H1 (cell line): Measurements from ENCODE around the gene MAGI1. TPM values are rescaled to one million over a fixed set of nuclear protein-coding genes. Genes with fewer than 3 reads are reported as not detected.

Experiments used
- CTCF ChIA-PET: fragments of 300-600 bp; sonication (Branson Sonifier 250); formaldehyde crosslinking; loops from one replicate; lab custom pipeline; 2021; ENCODE audit not compliant: partially characterized antibody; lab: Charles Lee
- POLR2A ChIA-PET: fragments of 300-600 bp; sonication (Branson Sonifier 250); formaldehyde crosslinking; loops from one replicate; lab custom pipeline; 2021; ENCODE audit warnings: inconsistent platforms; ENCODE audit not compliant: partially characterized antibody; lab: Charles Lee
- DNase-seq, 2 experiments: peaks; one replicate each; pipeline versions ENCODE4 v3.0.0 to v3.0.0-alpha.2; 2010 to 2022; ENCODE audit warnings: low spot score in 2 of 2, low read depth in 1 of 2, mixed read lengths in 1 of 2
- FAIRE-seq: peaks from 2 replicates; lab custom pipeline; 2011; peaks lifted over from hg19 to GRCh38; lab: Jason Lieb, UNC
- H2AFZ ChIP-seq: 2 replicates; pipeline ENCODE4 v1.8.1; 2012; ENCODE audit warnings: low read length, inconsistent platforms
- H2AK5ac ChIP-seq: 2 replicates; pipeline ENCODE4 v1.6.1; 2013; ENCODE audit warnings: low read depth, low read length
- H2BK120ac ChIP-seq: replicated peaks from 2 replicates; pipeline ENCODE3; 2013; ENCODE audit warnings: low read depth, low read length, inconsistent platforms
- H2BK12ac ChIP-seq: 2 replicates; pipeline ENCODE4 v1.6.1; 2013; ENCODE audit warnings: low read depth, low read length
- H2BK15ac ChIP-seq: 2 replicates; pipeline ENCODE4 v1.6.1; 2013; ENCODE audit warnings: low read length
- H2BK20ac ChIP-seq: 2 replicates; pipeline ENCODE4 v1.6.1; 2013; ENCODE audit warnings: low read length
- H2BK5ac ChIP-seq: 2 replicates; pipeline ENCODE4 v1.6.1; 2013; ENCODE audit warnings: low read depth, low read length
- H3K14ac ChIP-seq: 2 replicates; pipeline ENCODE4 v1.6.1; 2013; ENCODE audit warnings: inconsistent platforms; ENCODE audit not compliant: insufficient read length
- H3K18ac ChIP-seq: 2 replicates; pipeline ENCODE4 v1.6.1; 2013; ENCODE audit warnings: low read length; ENCODE audit errors: extremely low read depth
- H3K23ac ChIP-seq: 2 replicates; pipeline ENCODE4 v1.6.1; 2013; ENCODE audit warnings: inconsistent platforms; ENCODE audit not compliant: insufficient read length
- H3K23me2 ChIP-seq: 2 replicates; pipeline ENCODE4 v1.6.1; 2013; ENCODE audit warnings: low read depth, low read length
- H3K27ac ChIP-seq: 2 replicates; pipeline ENCODE4 v1.6.1; 2011; ENCODE audit warnings: low read depth, low read length, inconsistent platforms
- H3K27me3 ChIP-seq, 4 experiments: replicated peaks in 1 of 4; 1 replicate in 1 of 4; 2 replicates in 3 of 4; pipeline versions ENCODE4 v1.6.1 to v1.8.1; 2011 to 2013; ENCODE audit warnings: low read length in 3 of 4, mild to moderate bottlenecking in 3 of 4, inconsistent platforms in 2 of 4, mixed read lengths in 2 of 4, moderate library complexity in 1 of 4; ENCODE audit not compliant: control insufficient read depth in 3 of 4, insufficient read depth in 3 of 4; ENCODE audit errors: extremely low read depth in 1 of 4
- H3K36me3 ChIP-seq, 4 experiments: 2 replicates each; pipeline versions ENCODE4 v1.6.1 to v1.8.1; 2011 to 2013; ENCODE audit warnings: mild to moderate bottlenecking in 4 of 4, low read length in 3 of 4, moderate library complexity in 2 of 4, control low read depth in 1 of 4, inconsistent platforms in 1 of 4; ENCODE audit not compliant: insufficient read depth in 4 of 4, control insufficient read depth in 2 of 4
- H3K4ac ChIP-seq: replicated peaks from 2 replicates; pipeline ENCODE3; 2013; ENCODE audit warnings: low read length, low read depth, mixed read lengths, inconsistent platforms; ENCODE audit not compliant: insufficient read length
- H3K4me1 ChIP-seq, 4 experiments: replicated peaks in 1 of 4; 1 replicate in 1 of 4; 2 replicates in 3 of 4; pipeline versions ENCODE4 v1.6.1 to v1.8.1; 2011 to 2013; ENCODE audit warnings: low read length in 3 of 4, inconsistent platforms in 2 of 4, mixed read lengths in 1 of 4; ENCODE audit not compliant: insufficient read depth in 4 of 4, control insufficient read depth in 3 of 4
- H3K4me2 ChIP-seq, 2 experiments: 2 replicates each; pipeline versions ENCODE4 v1.6.1 to v1.8.1; 2011 to 2013; ENCODE audit warnings: low read depth in 2 of 2, low read length in 2 of 2, control low read depth in 1 of 2, inconsistent platforms in 1 of 2, mild to moderate bottlenecking in 1 of 2; ENCODE audit not compliant: insufficient read depth in 1 of 2
- H3K4me3 ChIP-seq, 4 experiments: fragments of 200-600, 300-600 bp in 1 of 4; sonication (generic), shearing (Covaris generic), sonication (Bioruptor Twin) in 1 of 4; 2 replicates each; pipeline versions ENCODE4 v1.5.1 to v1.8.1; 2011 to 2016; ENCODE audit warnings: low read length in 4 of 4, low read depth in 3 of 4, control low read depth in 2 of 4, inconsistent platforms in 2 of 4, mild to moderate bottlenecking in 2 of 4, mixed read lengths in 1 of 4, moderate library complexity in 1 of 4; ENCODE audit not compliant: insufficient read depth in 2 of 4; ENCODE audit errors: extremely low read depth in 1 of 4
- H3K56ac ChIP-seq: replicated peaks from 2 replicates; pipeline ENCODE3; 2013; ENCODE audit warnings: low read depth, mild to moderate bottlenecking, mixed read lengths, low read length, inconsistent platforms; ENCODE audit not compliant: insufficient read length
- H3K79me1 ChIP-seq: 2 replicates; pipeline ENCODE4 v1.6.1; 2013; ENCODE audit warnings: low read depth, low read length, control low read depth
- H3K79me2 ChIP-seq, 2 experiments: 2 replicates each; pipeline versions ENCODE4 v1.6.1 to v1.8.1; 2012 to 2013; ENCODE audit warnings: low read length in 2 of 2, mild to moderate bottlenecking in 2 of 2, inconsistent platforms in 1 of 2; ENCODE audit not compliant: insufficient read depth in 2 of 2, control insufficient read depth in 1 of 2
- H3K9ac ChIP-seq, 4 experiments: replicated peaks in 1 of 4; 1 replicate in 1 of 4; 2 replicates in 3 of 4; pipeline versions ENCODE4 v1.6.1 to v1.8.1; 2011 to 2013; ENCODE audit warnings: low read depth in 3 of 4, low read length in 3 of 4, control low read depth in 2 of 4, mild to moderate bottlenecking in 2 of 4, moderate library complexity in 2 of 4, inconsistent platforms in 1 of 4; ENCODE audit errors: extremely low read depth in 1 of 4
- H3K9me3 ChIP-seq, 2 experiments: 2 replicates each; pipeline versions ENCODE4 v1.6.1 to v1.8.1; 2012 to 2013; ENCODE audit warnings: mild to moderate bottlenecking in 2 of 2, moderate library complexity in 2 of 2, control low read depth in 1 of 2, inconsistent platforms in 1 of 2, low read depth in 1 of 2, low read length in 1 of 2, mixed read lengths in 1 of 2; ENCODE audit not compliant: insufficient read depth in 2 of 2
- H4K20me1 ChIP-seq, 2 experiments: replicated peaks in 1 of 2; 2 replicates each; pipeline versions ENCODE3 to v1.8.1; 2011 to 2013; ENCODE audit warnings: inconsistent platforms in 2 of 2, low read length in 2 of 2, mild to moderate bottlenecking in 1 of 2; ENCODE audit not compliant: insufficient read depth in 2 of 2, control insufficient read depth in 1 of 2
- H4K5ac ChIP-seq: 2 replicates; pipeline ENCODE4 v1.6.1; 2013; ENCODE audit warnings: low read length, low read depth, mixed read lengths, inconsistent platforms; ENCODE audit not compliant: insufficient read length
- H4K8ac ChIP-seq: 2 replicates; pipeline ENCODE4 v1.8.0; 2013; ENCODE audit warnings: mild to moderate bottlenecking, moderate library complexity, low read length, inconsistent platforms; ENCODE audit not compliant: insufficient read depth; ENCODE audit errors: extremely low read depth
- H4K91ac ChIP-seq: replicated peaks from 2 replicates; pipeline ENCODE3; 2013; ENCODE audit warnings: low read length, mixed read lengths, inconsistent platforms; ENCODE audit not compliant: insufficient read length
- BCL11A ChIP-seq, 2 experiments: IDR thresholded peaks; one replicate each; pipeline ENCODE4 v1.6.1; 2011; ENCODE audit warnings: low read depth in 2 of 2, low read length in 2 of 2, mild to moderate bottlenecking in 2 of 2
- FOSL1 ChIP-seq: IDR thresholded peaks from 2 replicates; pipeline ENCODE4 v1.6.1; 2011; ENCODE audit warnings: mild to moderate bottlenecking, low read depth, low read length, moderate library complexity; ENCODE audit not compliant: insufficient read depth
- HDAC2 ChIP-seq, 2 experiments: fragments of 300-600 bp in 1 of 2; sonication (generic) in 1 of 2; IDR thresholded peaks; 2 replicates each; pipeline ENCODE4 v1.6.1; 2011 to 2012; ENCODE audit warnings: low read depth in 2 of 2, low read length in 2 of 2, mild to moderate bottlenecking in 2 of 2, moderate library complexity in 2 of 2, borderline replicate concordance in 1 of 2, inconsistent platforms in 1 of 2
- JUN ChIP-seq: IDR thresholded peaks from 2 replicates; pipeline ENCODE4 v1.6.1; 2011; ENCODE audit warnings: low read depth, mild to moderate bottlenecking, improper control_type of control experiment, low read length
- KDM1A ChIP-seq: fragments of 200-600, 300-600 bp; sonication (generic); IDR thresholded peaks from 2 replicates; pipeline ENCODE4 v1.7.1; 2016; ENCODE audit warnings: mild to moderate bottlenecking, low read length, borderline replicate concordance
- KDM4A ChIP-seq: IDR thresholded peaks from one replicate; pipeline ENCODE4 v1.7.1; 2012; ENCODE audit warnings: low read depth, mild to moderate bottlenecking, moderate library complexity, low read length, inconsistent platforms; ENCODE audit not compliant: severe bottlenecking
- MAFK ChIP-seq: IDR thresholded peaks from 2 replicates; pipeline ENCODE4 v1.6.1; 2012; ENCODE audit warnings: low read depth, mild to moderate bottlenecking, improper control_type of control experiment, low read length
- RAD21 ChIP-seq, 2 experiments: IDR thresholded peaks in 1 of 2; conservative IDR thresholded peaks in 1 of 2; 2 replicates each; pipeline ENCODE4 v1.6.1; 2011; ENCODE audit warnings: low read depth in 2 of 2, low read length in 2 of 2, improper control_type of control experiment in 1 of 2, inconsistent platforms in 1 of 2, mild to moderate bottlenecking in 1 of 2, moderate library complexity in 1 of 2
- RFX5 ChIP-seq: IDR thresholded peaks from 2 replicates; pipeline ENCODE4 v1.6.1; 2011; ENCODE audit warnings: low read depth, low read length, improper control_type of control experiment, borderline replicate concordance
- SAP30 ChIP-seq: fragments of 300-600 bp; sonication (generic); IDR thresholded peaks from 2 replicates; pipeline ENCODE4 v1.7.1; 2012; ENCODE audit warnings: low read length, moderate library complexity, mild to moderate bottlenecking, inconsistent platforms; ENCODE audit not compliant: insufficient read depth, insufficient replicate concordance
- SIN3A ChIP-seq, 2 experiments: IDR thresholded peaks in 1 of 2; conservative IDR thresholded peaks in 1 of 2; 2 replicates each; pipeline ENCODE4 v1.6.1; 2011 to 2012; ENCODE audit warnings: low read length in 2 of 2, improper control_type of control experiment in 1 of 2, low read depth in 1 of 2, mild to moderate bottlenecking in 1 of 2
- SP4 ChIP-seq: IDR thresholded peaks from 2 replicates; pipeline ENCODE4 v1.6.1; 2012; ENCODE audit warnings: low read length, inconsistent platforms
- TAF1 ChIP-seq: IDR thresholded peaks from 2 replicates; pipeline ENCODE4 v1.6.1; 2011; ENCODE audit warnings: mild to moderate bottlenecking, low read depth, low read length
- WGBS, 2 experiments: shearing (Covaris generic) in 1 of 2; methylation state at CpG; one replicate each; pipeline versions ENCODE4 v1.1.6 to v1.1.7; 2013 to 2015; ENCODE audit warnings: low lambda C conversion rate in 2 of 2, mixed read lengths in 2 of 2, inconsistent platforms in 1 of 2, low coverage in 1 of 2, missing lambda C conversion rate in 1 of 2; ENCODE audit not compliant: insufficient replicate concordance in 2 of 2, insufficient coverage in 1 of 2, insufficient read length in 1 of 2; ENCODE audit errors: extremely low coverage in 1 of 2, missing lambda C conversion rate in 1 of 2; 5-methylcytosine and 5-hydroxymethylcytosine counted together
- polyA plus RNA-seq, 7 experiments: library from polyadenylated mRNA; depleted of rRNA in 3 of 7; stranded (reverse) in 5 of 7; unstranded in 2 of 7; fragments of >200 nt in 5 of 7; fragments of 200-250 nt in 2 of 7; gene quantifications; 1 replicate in 5 of 7; 2 replicates in 1 of 7; 4 replicates in 1 of 7; pipeline versions ENCODE4 v1.2.1 to v1.2.3, GENCODE V29; 2011 to 2013; ENCODE audit warnings: missing spikeins in 2 of 7, mixed read lengths in 2 of 7
- total RNA-seq: library from RNA; stranded (reverse); fragmentation: NEBNext Ultra II Directional; extraction: Animal tissue kit (Norgen Biotek cat#: 25700); gene quantifications from 2 replicates; pipeline ENCODE4 v1.2.1, GENCODE V29; 2021

Gene MAGI1
- total and polyA plus RNA-seq, 2 of the 8 experiments (the other 6 are each of a cell fraction or from before 2014, with no cell fraction given): 19.8 to 78.0 TPM

DNA sequence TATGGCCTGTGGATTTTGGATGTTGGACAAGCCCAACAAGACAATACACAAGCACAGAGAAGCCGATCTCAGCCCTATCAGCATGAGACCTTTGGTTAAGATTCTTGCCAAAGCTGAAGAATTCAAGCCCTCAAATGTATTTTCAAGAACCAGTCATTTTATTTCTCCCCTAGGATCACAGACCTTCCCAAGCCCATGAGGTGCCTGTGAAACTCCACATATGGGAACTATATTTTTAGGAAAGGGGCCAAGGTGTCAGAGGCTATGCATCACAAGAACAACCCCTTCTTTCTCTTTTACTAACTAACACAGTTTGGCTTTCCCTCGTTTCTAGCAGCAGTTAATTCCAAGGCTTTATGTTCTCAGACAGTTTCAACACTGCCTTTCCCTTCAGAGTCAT, 364.5 kb downstream of the MAGI1 start:
- Histone ChIP-seq H4K8ac (no peak overlapping the region), H3K4me3 (no peak overlapping the region), H3K23me2 (no peaks in the 10 kb centered on the region), H3K4me2 (no peak overlapping the region), H3K27ac (no peak overlapping the region), H4K20me1 (peaks cover 0 to 2% of the 10 kb centered on the region in 2 experiments), H2AFZ (no peak overlapping the region), H3K14ac (no peak overlapping the region), H2BK15ac (no peak overlapping the region), H3K9me3 (no peaks in the 10 kb centered on the region), H2BK120ac (no peak overlapping the region), H3K4me1 (peaks cover 0 to 5% (median 1%) of the 10 kb centered on the region in 4 experiments; a peak in 3 of 7 replicates), H2AK5ac (no peak overlapping the region), H3K79me2 (peaks cover 0 to 18% of the 10 kb centered on the region in 2 experiments; a peak in 2 of 4 replicates), H2BK12ac (no peak overlapping the region), H2BK20ac (no peak overlapping the region), H4K91ac (no peak overlapping the region), H4K5ac (no peak overlapping the region), H3K4ac (no peak overlapping the region), H2BK5ac (no peak overlapping the region), H3K9ac (no peak overlapping the region), H3K56ac (no peak overlapping the region), H3K79me1 (no peaks in the 10 kb centered on the region; the same call in 1 of the 2 replicates), H3K18ac (no peak overlapping the region), H3K27me3 (no peaks in the 10 kb centered on the region), H3K23ac (no peak overlapping the region), H3K36me3 (no peaks in the 10 kb centered on the region)
- TF ChIP-seq HDAC2 (IDR thresholded peaks at IDR 0.05; ENCODE audit: borderline replicate concordance in 1 of 2, low read depth in 2 of 2, low read length in 2 of 2): no peak
- TF ChIP-seq RFX5: no peak
- no peak for TF ChIP-seq RAD21 (IDR thresholded peaks at IDR 0.05 in 1 of 2, conservative IDR thresholded peaks at IDR 0.05 in 1 of 2; ENCODE audit: low read depth in 2 of 2, low read length in 2 of 2)
- TF ChIP-seq SAP30: no peak
- TF ChIP-seq KDM4A: no peak
- no peak for TF ChIP-seq JUN
- no peak for TF ChIP-seq SP4
- TF ChIP-seq KDM1A: no peak
- TF ChIP-seq BCL11A (IDR thresholded peaks at IDR 0.05; ENCODE audit: low read depth in 2 of 2, low read length in 2 of 2): no peak
- no peak for TF ChIP-seq TAF1
- TF ChIP-seq SIN3A (conservative IDR thresholded peaks at IDR 0.05 in 1 of 2, IDR thresholded peaks at IDR 0.05 in 1 of 2; ENCODE audit: low read depth in 1 of 2, low read length in 2 of 2): no peak
- TF ChIP-seq FOSL1: no peak
- no peak for TF ChIP-seq MAFK
- CTCF ChIA-PET: interaction anchor here (0.6 to 2.8 kb wide), 25 partner anchors 8 to 562 kb away, joined by 3 to 26 read pairs (median 5); no protein-coding TSS in a partner anchor
- no peak for DNase-seq
- no peak for FAIRE-seq
- POLR2A ChIA-PET: no interaction called here
- WGBS, 2 experiments: 83% methylated on average over 2 of the region's 2 CpGs; no CpG with 5 or more reads in 1 of the 2 experiments
